Prostate gland (tissue), 2 donors: ENCODE measurements around the gene FHOD3. TPM values are rescaled to one million over a fixed set of nuclear protein-coding genes. Genes with fewer than 3 reads are reported as not detected.

ENCODE experiments used
- DNase-seq: peaks from one replicate; pipeline ENCODE4 v3.0.0-alpha.2; 2019; ENCODE audit warnings: low spot score
- H3K27ac ChIP-seq, 2 donors: fragments of 200-600 bp; sonication (generic); 2 replicates each; pipeline ENCODE4 v1.5.1; 2017 to 2019
- H3K27me3 ChIP-seq: fragments of 200-600 bp; sonication (generic); replicated peaks from 2 replicates; pipeline ENCODE4 v1.5.1; 2019; ENCODE audit not compliant: insufficient read depth
- H3K36me3 ChIP-seq, 2 donors: fragments of 200-600 bp; sonication (generic); 1 replicate in 1 of 2; 2 replicates in 1 of 2; pipeline versions ENCODE4 v1.5.1 to v1.8.1; 2017 to 2019
- H3K4me1 ChIP-seq: fragments of 200-600 bp; sonication (generic); replicated peaks from 2 replicates; pipeline ENCODE4 v1.5.1; 2019
- H3K4me3 ChIP-seq, 2 donors: fragments of 200-600 bp; sonication (generic); 2 replicates each; pipeline ENCODE4 v1.5.1; 2017 to 2019
- H3K9me3 ChIP-seq: fragments of 200-600 bp; sonication (generic); 2 replicates; pipeline ENCODE4 v1.5.1; 2017
- CTCF ChIP-seq, 4 experiments: fragments of 200-600 bp in 2 of 4; fragments of 450-650 bp in 2 of 4; sonication (generic) in 2 of 4; IDR thresholded peaks; 1 replicate in 3 of 4; 2 replicates in 1 of 4; pipeline ENCODE4 v1.5.1; 2016 to 2019; ENCODE audit warnings: antibody characterized with exemption in 4 of 4, mild to moderate bottlenecking in 2 of 4, moderate library complexity in 2 of 4
- POLR2A ChIP-seq: fragments of 450-650 bp; IDR thresholded peaks from one replicate; pipeline ENCODE4 v1.6.1; 2016; ENCODE audit warnings: antibody characterized with exemption, mild to moderate bottlenecking
- POLR2AphosphoS5 ChIP-seq: sonication (generic); formaldehyde crosslinking; IDR thresholded peaks from one replicate; pipeline ENCODE4 v1.6.1; 2017; ENCODE audit warnings: antibody characterized with exemption
- WGBS: methylation state at CpG from one replicate; pipeline ENCODE4 v1.1.5; 2018; 5-methylcytosine and 5-hydroxymethylcytosine counted together
- intact Hi-C: fragments of 100-400 bp; cut with DNase I; formaldehyde crosslinking; loops from one replicate; pipeline ENCODE4 v1.14.2; 2022
- total RNA-seq, 2 donors: library from RNA; depleted of rRNA; stranded (reverse); fragments of >200 nt; gene quantifications; one replicate each; pipeline ENCODE4 v1.1.0, GENCODE V29; 2016

Gene FHOD3
- total RNA-seq, 2 donors from 2014 or later, result 25.1 to 52.5 TPM

GRCh38 chr18:36309436-36310391 is 12.2 kb downstream of the FHOD3 start:
- Histone ChIP-seq H3K27ac (no peak overlapping the region), H3K4me3 (no peak overlapping the region), H3K27me3 (no peaks in the 10 kb centered on the region), H3K36me3 (no peaks in the 10 kb centered on the region), H3K4me1 (no peaks in the 10 kb centered on the region), H3K9me3 (no peaks in the 10 kb centered on the region)
- DNase-seq, result no peak
- intact Hi-C loops, result loop anchor here (10.0 kb wide), 1 partner anchor 85 kb away; no protein-coding TSS in a partner anchor
- TF ChIP-seq CTCF (IDR thresholded peaks at IDR 0.05) (no peak), POLR2A (no peak), POLR2AphosphoS5 (no peak)
- 54% methylated on average over 11 of the region's 11 CpGs for WGBS

GRCh38 chr18:36311026-36311570 is 13.6 kb downstream of the FHOD3 start:
- 91% methylated on average over 5 of the region's 5 CpGs for WGBS
- Histone ChIP-seq H3K9me3 (no peaks in the 10 kb centered on the region), H3K4me1 (no peaks in the 10 kb centered on the region), H3K4me3 (no peak overlapping the region), H3K27me3 (no peaks in the 10 kb centered on the region), H3K36me3 (no peaks in the 10 kb centered on the region), H3K27ac (no peak overlapping the region)
- intact Hi-C loops, result no loop called here
- no peak for TF ChIP-seq CTCF (IDR thresholded peaks at IDR 0.05)
- no peak for TF ChIP-seq POLR2AphosphoS5
- no peak for DNase-seq

GRCh38 chr18:36312806-36313395 is 15.4 kb downstream of the FHOD3 start:
- no peaks in the 10 kb centered on the region for H3K9me3 ChIP-seq
- H3K36me3 ChIP-seq, result no peaks in the 10 kb centered on the region
- no peaks in the 10 kb centered on the region for H3K4me1 ChIP-seq
- 93% methylated on average over 2 of the region's 2 CpGs for WGBS
- no peak for TF ChIP-seq POLR2A
- no peak for TF ChIP-seq POLR2AphosphoS5
- TF ChIP-seq CTCF (IDR thresholded peaks at IDR 0.05), result no peak
- no peak overlapping the region for H3K4me3 ChIP-seq
- no peak for DNase-seq
- no peak overlapping the region for H3K27ac ChIP-seq
- no peaks in the 10 kb centered on the region for H3K27me3 ChIP-seq
- intact Hi-C loops, result no loop called here

- Histone ChIP-seq H3K9me3 (no peaks in the 10 kb centered on the region), H3K27me3 (no peaks in the 10 kb centered on the region), H3K27ac (no peak overlapping the region), H3K36me3 (no peaks in the 10 kb centered on the region), H3K4me1 (no peaks in the 10 kb centered on the region), H3K4me3 (no peak overlapping the region)
- intact Hi-C loops, result no loop called here
- TF ChIP-seq POLR2A (no peak), POLR2AphosphoS5 (no peak), CTCF (IDR thresholded peaks at IDR 0.05) (no peak)
- 76% methylated on average over 4 of the region's 4 CpGs for WGBS
- no peak for DNase-seq
Observed at GRCh38 chr18:36314098-36314497, 16.6 kb downstream of the FHOD3 start.
